ENCODE measurements around the gene KCTD5.

GRCh38 chr16:2664574-2664982, 17.7 kb upstream of the KCTD5 start:
- TF ChIP-seq CTCF (IDR thresholded peaks at IDR 0.05; ENCODE audit: insufficient read depth, low read depth, low read length) (no peak), EZH2 (IDR thresholded peaks at IDR 0.05; ENCODE audit: insufficient read depth, low read length) (no peak)
